GM12878 (cell line): ENCODE measurements around the gene KLHDC8A. TPM values are rescaled to one million over a fixed set of nuclear protein-coding genes. Genes with fewer than 3 reads are reported as not detected.

ENCODE experiments used
- ATAC-seq: fragments of 200-7000 bp; cut with Tn5 transposase; 3 replicates; pipeline ENCODE4 v1.9.1; 2020; ENCODE audit warnings: mild to moderate bottlenecking, moderate library complexity
- BruUV-seq: library from RNA; stranded (reverse); fragments of 400-500 nt; replicated peaks from 2 replicates; lab custom pipeline; 2021; lab: Mats Ljungman, UMichigan
- CTCF ChIA-PET: fragments of 300-600 bp; sonication (Branson Sonifier 250); formaldehyde crosslinking; extraction: SDS; loops from one replicate; lab custom pipeline; 2021; ENCODE audit warnings: inconsistent platforms; lab: Yijun Ruan, JAX
- POLR2A ChIA-PET: fragments of 350-600 bp; formaldehyde crosslinking; extraction: SDS; loops from one replicate; lab custom pipeline; 2021; ENCODE audit warnings: inconsistent platforms; lab: Charles Lee
- RAD21 ChIA-PET: fragments of 300-600 bp; sonication (Branson Sonifier 250); formaldehyde crosslinking; loops from one replicate; lab custom pipeline; 2023; ENCODE audit warnings: antibody characterized with exemption; ENCODE audit not compliant: unreplicated experiment; lab: Charles Lee
- SMC1A ChIA-PET: fragments of 300-600 bp; sonication (Branson Sonifier 250); formaldehyde crosslinking; loops from one replicate; lab custom pipeline; 2023; ENCODE audit not compliant: unreplicated experiment, uncharacterized antibody; lab: Charles Lee
- DNase-seq: peaks from one replicate; pipeline ENCODE4 v3.0.0-alpha.2; 2011; ENCODE audit warnings: low read depth, low spot score
- FAIRE-seq: peaks from 3 replicates; lab custom pipeline; 2011; peaks lifted over from hg19 to GRCh38; lab: Jason Lieb, UNC
- H2AFZ ChIP-seq: 2 replicates; pipeline ENCODE4 v1.6.0; 2011; ENCODE audit warnings: low read depth, low read length, control low read depth; ENCODE audit not compliant: control insufficient read depth
- H3K27ac ChIP-seq: 2 replicates; pipeline ENCODE4 v1.5.1; 2011; ENCODE audit warnings: control low read depth; ENCODE audit not compliant: control insufficient read depth, insufficient read depth
- H3K27me3 ChIP-seq, 2 experiments: replicated peaks in 1 of 2; 2 replicates each; pipeline versions ENCODE4 v1.6.0 to v1.6.1; 2011; ENCODE audit warnings: low read length in 1 of 2; ENCODE audit not compliant: control insufficient read depth in 2 of 2, insufficient read depth in 2 of 2
- H3K36me3 ChIP-seq, 2 experiments: 2 replicates each; pipeline ENCODE4 v1.5.1; 2011; ENCODE audit warnings: low read length in 1 of 2; ENCODE audit not compliant: control insufficient read depth in 2 of 2, insufficient read depth in 2 of 2
- H3K4me1 ChIP-seq: 2 replicates; pipeline ENCODE4 v1.6.1; 2011; ENCODE audit warnings: mild to moderate bottlenecking, low read length, moderate library complexity, mixed read lengths; ENCODE audit not compliant: control insufficient read depth, insufficient read depth
- H3K4me2 ChIP-seq: 2 replicates; pipeline ENCODE4 v1.6.0; 2011; ENCODE audit warnings: control low read depth; ENCODE audit not compliant: control insufficient read depth, insufficient read depth
- H3K4me3 ChIP-seq: fragments of 200-600 bp; sonication (generic); 2 replicates; pipeline ENCODE4 v1.5.1; 2016
- H3K79me2 ChIP-seq: 2 replicates; pipeline ENCODE4 v1.6.0; 2011; ENCODE audit warnings: low read length; ENCODE audit not compliant: control insufficient read depth, insufficient read depth
- H3K9ac ChIP-seq: 2 replicates; pipeline ENCODE4 v1.8.0; 2011; ENCODE audit warnings: low read length, control low read depth, mixed read lengths; ENCODE audit not compliant: control insufficient read depth, insufficient read depth
- H3K9me3 ChIP-seq: replicated peaks from 3 replicates; pipeline ENCODE4 v1.5.1; 2011; ENCODE audit warnings: mild to moderate bottlenecking, low read length; ENCODE audit not compliant: control insufficient read depth, insufficient read depth
- H4K20me1 ChIP-seq: 2 replicates; pipeline ENCODE4 v1.6.0; 2011; ENCODE audit not compliant: control insufficient read depth, insufficient read depth
- POLR2A ChIP-seq: IDR thresholded peaks from 2 replicates; pipeline ENCODE4 v1.6.1; 2011; ENCODE audit warnings: low read depth, mild to moderate bottlenecking, low read length
- STAT1 ChIP-seq: fragments of 450-650 bp; conservative IDR thresholded peaks from 2 replicates; pipeline ENCODE4 v1.6.1; 2014; ENCODE audit warnings: antibody characterized with exemption, mild to moderate bottlenecking
- TCF7 ChIP-seq: IDR thresholded peaks from 2 replicates; pipeline ENCODE4 v1.6.1; 2014; ENCODE audit warnings: antibody characterized with exemption, borderline replicate concordance
- ZNF687 ChIP-seq: fragments of 450-650 bp; IDR thresholded peaks from 2 replicates; pipeline ENCODE4 v1.6.1; 2017; ENCODE audit warnings: mild to moderate bottlenecking, moderate library complexity
- WGBS: methylation state at CpG from one replicate; pipeline ENCODE4 v1.1.6; 2016; ENCODE audit warnings: low lambda C conversion rate; ENCODE audit not compliant: insufficient replicate concordance, insufficient coverage; ENCODE audit errors: missing lambda C conversion rate; 5-methylcytosine and 5-hydroxymethylcytosine counted together
- in situ Hi-C: fragments of 300-500 bp; cut with MboI; formaldehyde crosslinking; loops from 9 replicates; pipeline ENCODE4 v1.14.3; 2018; ENCODE audit warnings: mixed read lengths
- intact Hi-C: fragments of 100-400 bp; cut with micrococcal nuclease; formaldehyde crosslinking; loops from one replicate; pipeline ENCODE4 v1.14.2; 2022; ENCODE audit not compliant: unreplicated experiment
- polyA plus RNA-seq, 11 experiments: library from polyadenylated mRNA; depleted of rRNA in 4 of 11; unstranded in 6 of 11; stranded (reverse) in 5 of 11; fragments of >200 nt; fragmentation: Nextera tagmentation in 4 of 11; fragmentation: Illumina TruSeq in 1 of 11; extraction: Ambion mirVana in 4 of 11; extraction: Trizol in 1 of 11; gene quantifications; 1 replicate in 1 of 11; 2 replicates in 10 of 11; pipeline versions ENCODE4 v1.2.1 to v1.2.3, GENCODE V29; 2011 to 2016; ENCODE audit warnings: inconsistent platforms in 2 of 11, missing spikeins in 2 of 11, low read depth in 1 of 11
- total RNA-seq, 4 experiments: library from RNA; depleted of rRNA in 3 of 4; stranded (reverse); fragments of >200 nt in 3 of 4; fragmentation: Illumina TruSeq in 1 of 4; extraction: Trizol in 1 of 4; gene quantifications; 2 replicates each; pipeline versions ENCODE4 v1.2.1 to v1.2.3, GENCODE V29; 2013 to 2021

The KLHDC8A gene
- total and polyA plus RNA-seq, 10 of the 15 experiments (the other 5 are each of a cell fraction or from before 2014, with no cell fraction given) = not detected

- intact Hi-C loops = no loop called here
- ChIA-PET POLR2A (no interaction called here), CTCF (interaction anchor here (0.8 to 5.8 kb wide), 5 partner anchors 16 to 166 kb away, joined by 3 to 74 read pairs (median 5); no protein-coding TSS in a partner anchor), SMC1A (interaction anchor here (0.8 to 5.6 kb wide), 4 partner anchors 73 to 167 kb away, joined by 3 to 107 read pairs (median 4); no protein-coding TSS in a partner anchor), RAD21 (interaction anchor here (0.6 to 1.0 kb wide), 2 partner anchors 14 to 22 kb away, joined by 3 read pairs; no protein-coding TSS in a partner anchor)
- Histone ChIP-seq H4K20me1 (no peaks in the 10 kb centered on the region; the same call in 1 of the 2 replicates), H3K36me3 (no peaks in the 10 kb centered on the region), H3K27ac (no peak overlapping the region), H3K4me2 (no peak overlapping the region), H3K4me1 (no peaks in the 10 kb centered on the region), H2AFZ (no peak overlapping the region), H3K9ac (no peak overlapping the region), H3K27me3 (peaks cover 0 to 4% of the 10 kb centered on the region in 2 experiments; a peak in 2 of 4 replicates), H3K9me3 (no peaks in the 10 kb centered on the region), H3K4me3 (no peak overlapping the region), H3K79me2 (no peaks in the 10 kb centered on the region)
- BruUV-seq = no TSS peak
- TF ChIP-seq POLR2A (no peak), TCF7 (no peak), STAT1 (no peak), ZNF687 (no peak)
- ATAC-seq (no peak), FAIRE-seq (no peak), DNase-seq (no peak)
- 8% methylated on average over 3 of the region's 3 CpGs for WGBS
- in situ Hi-C loops = no loop called here
Observed at GRCh38 chr1:205357567-205357966, 845 bp upstream of the KLHDC8A start.
